Measurements from ENCODE around the gene EFCAB9.
"Not testable (repeated sequence)": the region's sequence is repeated elsewhere in the genome, so short reads cannot be mapped to it uniquely, and the experiment has no call there.

Gene EFCAB9

DNA sequence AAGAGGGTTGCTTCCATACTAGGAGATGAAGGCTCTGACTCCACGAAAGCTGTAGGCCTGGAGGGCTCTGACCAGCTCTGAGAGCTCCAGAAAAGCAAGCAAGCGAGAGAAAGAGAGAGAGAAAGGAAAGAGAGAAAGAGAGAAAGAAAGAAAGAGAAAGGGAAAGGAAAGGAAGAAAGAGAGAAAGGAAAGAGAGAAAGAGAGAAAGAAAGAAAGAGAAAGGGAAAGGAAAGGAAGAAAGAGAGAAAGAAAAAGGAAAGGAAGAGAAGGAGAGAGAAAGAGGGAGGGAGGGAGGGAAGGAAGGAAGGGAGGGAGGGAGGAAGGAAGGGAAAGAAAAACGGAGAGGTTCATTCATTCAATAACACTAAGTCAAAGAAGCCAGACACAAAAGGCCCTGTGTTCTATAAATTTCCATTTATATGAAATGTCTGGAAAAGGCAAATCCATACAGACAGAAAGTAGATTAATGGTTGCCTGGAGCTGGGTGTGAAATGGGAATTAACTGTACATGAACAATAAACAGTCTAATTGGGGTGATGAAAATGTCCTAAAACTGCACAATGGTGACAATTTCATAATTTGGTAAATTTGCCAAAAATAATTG, 4.2 kb upstream of the EFCAB9 start:
- DNase-seq (ENCODE audit: insufficient read length) (no peak), FAIRE-seq (no peak)
- no peak for TF ChIP-seq POLR2A (IDR thresholded peaks at IDR 0.05; ENCODE audit: low read depth, low read length)

GRCh38 chr5:172194985-172195774, 1.2 kb downstream of the EFCAB9 start:
- TF ChIP-seq POLR2A (IDR thresholded peaks at IDR 0.05; ENCODE audit: low read depth, low read length) = no peak
- no peak for TF ChIP-seq POLR2AphosphoS5 (IDR thresholded peaks at IDR 0.05; ENCODE audit: low read depth, low read length)
- TF ChIP-seq TAF1 (IDR thresholded peaks at IDR 0.05; ENCODE audit: borderline replicate concordance, low read depth, low read length) = no peak
- DNase-seq (ENCODE audit: insufficient read length) = no peak
- FAIRE-seq = no peak

GRCh38 chr5:172197775-172198174, 3.8 kb downstream of the EFCAB9 start:
- not testable (repeated sequence) for DNase-seq (ENCODE audit: insufficient read length); FAIRE-seq

DNA sequence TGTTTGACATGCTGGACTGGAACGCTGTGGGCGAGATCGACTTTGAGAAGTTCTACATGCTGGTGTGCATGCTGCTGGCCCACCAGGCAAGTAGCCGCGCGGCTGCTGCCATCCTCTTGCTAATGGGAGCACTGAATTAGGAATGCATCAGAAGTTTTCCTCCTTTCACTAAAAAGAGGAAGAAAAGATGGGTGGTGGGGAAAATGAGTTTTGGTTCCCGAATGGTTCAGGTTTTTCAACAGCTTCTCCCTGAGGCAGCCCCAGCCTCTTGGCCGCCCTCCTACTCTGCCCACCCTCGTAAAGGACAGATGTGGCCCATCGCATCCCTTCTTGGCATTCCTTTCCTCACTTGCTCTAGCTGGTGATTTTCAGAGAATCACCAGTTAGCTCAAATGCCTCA, 5.5 kb downstream of the EFCAB9 start:
- FAIRE-seq = no peak
- TF ChIP-seq TAF1 (IDR thresholded peaks at IDR 0.05; ENCODE audit: borderline replicate concordance, low read depth, low read length) (no peak), POLR2A (IDR thresholded peaks at IDR 0.05; ENCODE audit: low read depth, low read length) (no peak), POLR2AphosphoS5 (IDR thresholded peaks at IDR 0.05; ENCODE audit: low read depth, low read length) (no peak)
- DNase-seq (ENCODE audit: insufficient read length) = no peak

GRCh38 chr5:172200476-172200875, 6.5 kb downstream of the EFCAB9 start:
- TF ChIP-seq POLR2A (IDR thresholded peaks at IDR 0.05; ENCODE audit: low read depth, low read length) (no peak), POLR2AphosphoS5 (IDR thresholded peaks at IDR 0.05; ENCODE audit: low read depth, low read length) (no peak), TAF1 (IDR thresholded peaks at IDR 0.05; ENCODE audit: borderline replicate concordance, low read depth, low read length) (no peak)
- FAIRE-seq (no peak), DNase-seq (ENCODE audit: insufficient read length) (no peak)

GRCh38 chr5:172205984-172206383, 12.0 kb downstream of the EFCAB9 start:
- FAIRE-seq; DNase-seq (ENCODE audit: insufficient read length): not testable (repeated sequence)

GRCh38 chr5:172207511-172207910, 13.5 kb downstream of the EFCAB9 start:
- no peak for FAIRE-seq

GRCh38 chr5:172209714-172210113, 15.7 kb downstream of the EFCAB9 start:
- DNase-seq (ENCODE audit: insufficient read length) = no peak
- TF ChIP-seq POLR2A (IDR thresholded peaks at IDR 0.05; ENCODE audit: low read depth, low read length) (no peak), TAF1 (IDR thresholded peaks at IDR 0.05; ENCODE audit: borderline replicate concordance, low read depth, low read length) (no peak), POLR2AphosphoS5 (IDR thresholded peaks at IDR 0.05; ENCODE audit: low read depth, low read length) (no peak)
- FAIRE-seq = no peak

More at GRCh38 chr5:172207511-172207910, 13.5 kb downstream of the EFCAB9 start:
- TF ChIP-seq TAF1 (IDR thresholded peaks at IDR 0.05; ENCODE audit: borderline replicate concordance, low read depth, low read length) (no peak), POLR2A (IDR thresholded peaks at IDR 0.05; ENCODE audit: low read depth, low read length) (no peak), POLR2AphosphoS5 (IDR thresholded peaks at IDR 0.05; ENCODE audit: low read depth, low read length) (no peak)
- DNase-seq (ENCODE audit: insufficient read length) = no peak

DNA sequence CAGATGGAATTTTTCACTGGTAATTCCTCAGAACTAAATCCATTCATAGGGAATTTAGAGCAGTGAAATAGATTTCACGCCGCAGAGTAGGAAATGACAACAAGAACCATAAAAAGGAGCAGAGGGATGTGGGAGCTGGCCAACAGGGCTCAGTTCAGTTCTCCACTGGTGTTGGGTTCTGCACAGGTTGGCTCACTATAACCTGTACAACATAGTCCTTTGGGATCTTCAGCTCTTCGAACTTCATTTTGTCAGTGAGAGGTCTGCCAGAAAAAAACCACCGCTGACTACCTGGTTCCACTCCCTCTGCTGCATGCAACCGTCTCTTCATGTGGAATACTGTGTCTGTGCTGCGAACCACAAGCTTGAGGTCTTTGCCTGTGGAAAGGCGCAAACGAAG, 17.7 kb downstream of the EFCAB9 start:
- no peak for DNase-seq (ENCODE audit: insufficient read length)
- TF ChIP-seq TAF1 (IDR thresholded peaks at IDR 0.05; ENCODE audit: borderline replicate concordance, low read depth, low read length) = no peak
- no peak for TF ChIP-seq POLR2A (IDR thresholded peaks at IDR 0.05; ENCODE audit: low read depth, low read length)
- no peak for TF ChIP-seq POLR2AphosphoS5 (IDR thresholded peaks at IDR 0.05; ENCODE audit: low read depth, low read length)
- no peak for FAIRE-seq

- no peak for DNase-seq (ENCODE audit: insufficient read length)
- FAIRE-seq = no peak
- TF ChIP-seq TAF1 (IDR thresholded peaks at IDR 0.05; ENCODE audit: borderline replicate concordance, low read depth, low read length) = no peak
- no peak for TF ChIP-seq POLR2AphosphoS5 (IDR thresholded peaks at IDR 0.05; ENCODE audit: low read depth, low read length)
- no peak for TF ChIP-seq POLR2A (IDR thresholded peaks at IDR 0.05; ENCODE audit: low read depth, low read length)
These were observed 19.2 kb downstream of the EFCAB9 start for GRCh38 chr5:172213126-172213525.

GRCh38 chr5:172216345-172216744, 22.4 kb downstream of the EFCAB9 start:
- FAIRE-seq (no peak), DNase-seq (ENCODE audit: insufficient read length) (no peak)

DNA sequence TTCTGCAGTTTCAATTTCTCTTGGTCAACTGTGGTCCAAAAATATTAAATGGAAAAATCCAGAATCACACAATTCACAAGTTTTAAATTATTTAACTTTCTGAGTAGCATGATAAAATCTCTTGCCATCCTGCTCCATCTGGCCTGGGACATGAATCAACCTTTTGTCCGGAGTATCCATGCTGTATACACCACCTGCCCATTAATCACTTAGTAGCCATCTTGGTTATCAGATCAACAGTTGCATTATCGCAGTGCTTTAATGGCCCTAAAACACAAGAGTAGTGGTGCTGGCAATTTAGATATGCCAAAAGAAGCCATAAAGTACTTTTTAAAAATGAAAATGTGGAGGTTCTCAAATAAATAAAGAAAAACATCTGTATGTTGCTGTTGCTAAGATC, 25.3 kb downstream of the EFCAB9 start:
- FAIRE-seq = no peak
- TF ChIP-seq POLR2AphosphoS5 (IDR thresholded peaks at IDR 0.05; ENCODE audit: low read depth, low read length) (no peak), POLR2A (IDR thresholded peaks at IDR 0.05; ENCODE audit: low read depth, low read length) (no peak), TAF1 (IDR thresholded peaks at IDR 0.05; ENCODE audit: borderline replicate concordance, low read depth, low read length) (no peak)

More at GRCh38 chr5:172216345-172216744, 22.4 kb downstream of the EFCAB9 start:
- TF ChIP-seq TAF1 (IDR thresholded peaks at IDR 0.05; ENCODE audit: borderline replicate concordance, low read depth, low read length) = no peak
- no peak for TF ChIP-seq POLR2A (IDR thresholded peaks at IDR 0.05; ENCODE audit: low read depth, low read length)
- no peak for TF ChIP-seq POLR2AphosphoS5 (IDR thresholded peaks at IDR 0.05; ENCODE audit: low read depth, low read length)

More for the DNA sequence above, 25.3 kb downstream of the EFCAB9 start:
- no peak for DNase-seq (ENCODE audit: insufficient read length)
